Stromal cell of bone marrow (primary cell): ENCODE measurements around the gene RACK1.
"Not testable (repeated sequence)": the region's sequence is repeated elsewhere in the genome, so short reads cannot be mapped to it uniquely, and the experiment has no call there.

Experiments
- DNase-seq: peaks from one replicate; pipeline ENCODE4 v3.0.0-alpha.2; 2012; ENCODE audit warnings: low read depth

RACK1 gene

GRCh38 chr5:181243564-181244343 lies at the start of gene RACK1:
Gene RACK1, minus strand, starts transcription at chr5:181243906. Its CDS starts 106 bp downstream, at chr5:181243800.
- peak; percentile 80 for DNase-seq

- DNase-seq: not testable (repeated sequence)
Observed at GRCh38 chr5:181287331-181287730, 43.6 kb upstream of the RACK1 start.

GRCh38 chr5:181285962-181286705 lies 42.4 kb upstream of the RACK1 start:
- DNase-seq: not testable (repeated sequence)

DNA sequence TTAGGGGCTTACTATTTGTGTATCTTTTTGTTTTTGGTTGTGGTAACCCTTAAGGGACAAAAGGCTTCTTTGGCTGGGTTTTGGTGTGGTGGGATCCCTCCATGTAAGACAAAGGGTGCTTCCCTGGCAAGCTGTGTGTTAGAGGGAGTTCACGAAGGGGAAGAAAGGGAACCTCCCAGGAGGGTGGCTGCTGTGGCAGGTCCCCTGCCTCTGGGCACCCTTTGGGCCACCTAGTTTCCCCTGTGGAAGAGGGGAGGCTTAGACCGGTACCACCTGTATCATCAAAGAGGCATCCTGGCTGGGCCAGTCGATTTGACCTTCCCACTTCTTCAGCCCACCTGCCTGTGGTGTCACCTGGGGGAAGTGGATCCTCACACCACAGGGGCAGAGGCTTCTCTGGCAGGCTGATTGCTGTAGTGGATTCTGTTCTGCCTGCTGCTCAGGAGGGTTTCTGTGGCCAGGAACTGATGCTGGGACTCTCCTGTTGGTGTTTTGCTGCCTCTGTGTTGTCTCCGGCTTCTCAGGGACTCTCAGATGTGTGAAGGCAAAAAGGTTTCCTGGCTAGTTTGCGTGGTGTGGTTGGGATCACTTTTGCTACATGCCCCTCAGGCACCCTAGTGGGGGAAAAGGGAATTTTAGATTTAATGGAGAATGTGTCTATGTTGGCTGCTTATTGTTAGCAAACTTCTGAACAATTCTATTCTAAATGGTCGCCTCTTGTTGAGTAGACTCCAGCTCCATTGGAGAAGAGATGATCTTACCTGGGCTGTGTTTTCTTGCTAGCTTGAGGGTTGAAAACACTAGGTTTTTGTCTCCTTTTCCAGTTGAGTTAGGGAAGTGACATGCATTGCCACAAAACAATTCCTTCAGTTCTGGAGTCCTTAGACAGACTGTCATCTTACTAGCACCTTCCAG lies 40.4 kb upstream of the RACK1 start:
- not testable (repeated sequence) for DNase-seq

GRCh38 chr5:181283347-181283746 lies 39.6 kb upstream of the RACK1 start:
- no peak for DNase-seq

- no peak for DNase-seq
Observed at GRCh38 chr5:181282874-181283273, 39.2 kb upstream of the RACK1 start.

DNA sequence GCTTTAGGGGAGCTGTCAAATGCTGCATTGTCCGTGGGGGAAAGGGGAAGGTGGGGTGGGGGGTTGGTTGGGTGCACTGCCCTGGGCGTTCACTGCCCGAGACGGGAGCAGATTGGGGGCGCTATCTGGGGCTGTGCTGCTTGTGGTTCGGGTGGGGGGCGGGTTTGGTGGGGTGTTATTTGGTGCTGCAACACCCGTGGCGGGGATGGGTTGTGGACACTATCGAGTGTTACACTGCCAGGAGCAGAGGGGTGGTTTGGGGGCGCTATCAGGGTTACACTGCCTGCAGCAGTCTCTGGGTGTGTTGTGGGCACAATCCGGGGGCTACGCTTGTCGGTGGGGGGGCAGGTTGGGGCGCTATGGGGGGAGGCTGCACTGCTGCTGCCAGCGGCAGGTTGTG lies 38.7 kb upstream of the RACK1 start:
- not testable (repeated sequence) for DNase-seq

DNA sequence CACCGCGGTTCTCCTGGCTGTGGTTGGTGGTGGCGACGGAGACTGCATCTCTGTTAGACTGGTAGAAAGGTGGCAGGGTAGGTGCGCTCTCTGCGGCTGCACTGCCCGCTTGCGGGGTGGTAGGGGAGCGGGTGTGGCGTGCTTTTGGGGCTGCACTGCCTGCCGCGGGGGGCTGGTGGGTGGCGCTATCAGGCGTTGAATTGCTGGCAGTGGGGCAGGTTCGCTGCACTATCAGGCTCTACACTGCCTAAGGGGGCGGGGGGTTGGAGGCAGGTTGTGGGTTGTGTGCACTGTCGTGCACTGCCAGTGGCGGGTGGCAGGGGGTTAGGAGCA lies 38.2 kb upstream of the RACK1 start:
- DNase-seq: no peak

DNA sequence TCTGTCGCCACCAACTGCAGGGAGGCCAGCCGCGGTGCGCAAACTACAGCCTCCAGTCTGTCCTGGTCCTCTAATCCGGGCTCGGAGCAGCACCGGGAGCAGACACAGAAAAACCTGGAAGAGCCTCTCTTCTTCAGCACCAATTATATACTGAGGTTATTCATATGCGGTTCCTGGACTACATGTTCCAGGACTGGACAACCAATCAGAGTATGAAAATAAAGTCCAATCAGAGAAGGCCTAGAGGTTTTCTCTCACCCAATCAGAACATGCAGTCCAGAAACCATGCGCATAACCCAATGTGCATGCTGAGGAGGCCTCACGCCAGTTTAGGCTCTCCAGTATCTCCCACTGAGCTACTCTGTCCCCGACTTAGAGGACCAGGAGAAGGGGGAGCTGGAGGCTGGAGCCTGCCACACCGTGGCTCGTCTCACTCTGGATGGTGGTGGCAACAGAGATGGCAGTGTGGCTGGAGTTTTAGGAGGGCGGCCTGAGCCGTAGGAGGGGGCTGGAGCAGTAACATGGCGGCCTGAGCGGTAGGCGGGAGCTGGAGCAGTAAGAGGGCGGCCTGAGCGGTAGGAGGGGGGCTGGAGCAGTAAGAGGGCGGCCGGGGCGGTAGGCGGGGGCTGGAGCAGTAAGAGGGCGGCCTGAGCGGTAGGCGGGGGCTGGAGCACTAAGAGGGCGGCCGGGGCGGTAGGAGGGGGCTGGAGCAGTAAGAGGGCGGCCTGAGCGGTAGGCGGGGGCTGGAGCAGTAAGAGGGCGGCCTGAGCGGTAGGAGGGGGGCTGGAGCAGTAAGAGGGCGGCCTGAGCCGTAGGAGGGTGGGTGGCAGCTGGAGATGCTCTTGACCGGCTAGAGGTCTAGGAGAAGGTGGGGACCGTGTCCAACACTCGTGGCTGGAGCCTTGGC lies 37.6 kb upstream of the RACK1 start:
- no peak for DNase-seq

DNA sequence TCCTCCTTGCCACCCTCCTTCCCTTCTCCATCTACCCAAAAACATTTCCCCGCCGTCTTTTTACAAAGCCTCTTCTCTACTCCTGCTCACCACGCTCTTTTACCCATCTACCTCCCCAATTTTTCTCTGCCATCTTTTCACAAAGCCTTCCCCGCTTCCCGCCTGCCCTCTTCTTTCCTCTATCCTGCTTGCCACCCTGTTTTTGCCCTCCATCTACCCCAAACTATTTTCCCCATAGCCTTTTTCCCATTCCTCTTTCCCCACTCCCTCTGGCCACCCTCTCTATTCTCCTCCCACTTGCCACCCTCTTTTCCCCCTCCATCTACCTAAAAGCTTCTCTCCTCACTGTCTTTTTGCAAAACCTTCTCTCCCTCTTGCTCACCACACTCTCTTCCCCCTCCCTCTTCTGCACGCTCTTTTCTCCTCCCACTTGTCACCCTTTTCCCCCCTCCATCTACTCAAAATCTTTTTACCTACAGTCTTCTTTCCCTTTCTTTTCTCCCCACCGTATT lies 36.6 kb upstream of the RACK1 start:
- no peak for DNase-seq

DNA sequence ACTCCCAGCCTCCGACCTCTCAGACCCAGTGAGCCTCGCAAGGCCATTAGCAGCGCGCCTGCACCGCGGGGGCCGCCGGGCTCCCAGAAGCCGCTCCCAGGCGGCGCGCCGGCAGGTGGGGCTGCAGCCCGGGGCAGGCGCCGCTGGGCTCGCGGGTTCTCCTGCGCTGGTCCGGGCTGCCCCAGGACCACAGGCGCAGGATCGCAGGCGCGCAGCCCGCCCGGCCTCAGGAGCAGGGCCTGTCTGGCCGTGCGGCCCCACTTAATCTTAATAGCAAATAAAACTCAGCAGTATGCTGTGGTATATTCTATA lies 29.7 kb upstream of the RACK1 start:
- not testable (repeated sequence) for DNase-seq

- DNase-seq: no peak
Observed at GRCh38 chr5:181271081-181271480, 27.4 kb upstream of the RACK1 start.

DNA sequence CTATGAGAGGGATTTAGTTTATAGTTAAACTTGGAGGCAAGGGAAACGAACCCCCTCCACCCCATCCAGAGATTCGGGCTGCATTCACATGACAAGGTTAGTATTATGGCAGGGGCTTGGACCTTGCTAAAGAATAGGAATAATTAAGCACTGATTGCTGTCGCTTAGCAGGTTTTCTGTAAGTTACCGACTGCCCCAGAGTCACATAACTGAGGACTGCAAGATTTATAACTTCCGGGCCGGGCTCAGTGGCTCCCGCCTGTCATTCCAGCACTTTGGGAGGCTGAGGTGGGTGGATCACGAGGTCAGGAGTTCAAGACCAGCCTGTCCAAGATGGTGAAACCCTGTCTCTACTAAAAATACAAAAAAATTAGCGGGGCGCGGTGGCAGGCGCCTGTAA lies 24.2 kb upstream of the RACK1 start:
- DNase-seq: not testable (repeated sequence)

DNA sequence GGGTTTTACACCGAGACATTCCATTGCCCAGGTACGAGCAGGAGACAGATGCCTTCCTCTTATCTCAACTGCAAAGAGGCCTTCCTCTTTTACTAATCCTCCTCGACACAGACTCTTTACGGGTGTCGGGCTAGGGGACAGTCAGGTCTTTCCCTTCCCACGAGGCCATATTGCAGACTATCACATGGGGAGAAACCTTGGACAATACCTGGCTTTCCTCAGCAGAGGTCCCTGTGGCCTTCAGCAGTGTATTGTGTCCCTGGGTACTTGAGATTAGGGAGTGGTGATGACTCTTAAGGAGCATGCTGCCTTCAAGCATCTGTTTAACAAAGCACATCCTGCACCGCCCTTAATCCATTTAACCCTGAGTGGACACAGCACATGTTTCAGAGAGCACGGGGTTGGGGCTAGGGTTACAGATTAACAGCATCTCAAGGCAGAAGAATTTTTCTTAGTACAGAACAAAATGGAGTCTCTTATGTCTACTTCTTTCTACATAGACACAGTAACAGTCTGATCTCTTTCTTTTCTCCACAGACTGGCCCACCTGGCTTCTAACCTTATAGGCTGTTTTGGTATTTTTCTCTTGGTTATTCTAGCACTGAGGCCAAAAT lies 23.7 kb upstream of the RACK1 start:
- DNase-seq: not testable (repeated sequence)

- no peak for DNase-seq
Observed at GRCh38 chr5:181265092-181265671, 21.5 kb upstream of the RACK1 start.

GRCh38 chr5:181263633-181264032 lies 19.9 kb upstream of the RACK1 start:
- no peak for DNase-seq

- DNase-seq: no peak
Observed at GRCh38 chr5:181261320-181262049, 17.8 kb upstream of the RACK1 start.

DNA sequence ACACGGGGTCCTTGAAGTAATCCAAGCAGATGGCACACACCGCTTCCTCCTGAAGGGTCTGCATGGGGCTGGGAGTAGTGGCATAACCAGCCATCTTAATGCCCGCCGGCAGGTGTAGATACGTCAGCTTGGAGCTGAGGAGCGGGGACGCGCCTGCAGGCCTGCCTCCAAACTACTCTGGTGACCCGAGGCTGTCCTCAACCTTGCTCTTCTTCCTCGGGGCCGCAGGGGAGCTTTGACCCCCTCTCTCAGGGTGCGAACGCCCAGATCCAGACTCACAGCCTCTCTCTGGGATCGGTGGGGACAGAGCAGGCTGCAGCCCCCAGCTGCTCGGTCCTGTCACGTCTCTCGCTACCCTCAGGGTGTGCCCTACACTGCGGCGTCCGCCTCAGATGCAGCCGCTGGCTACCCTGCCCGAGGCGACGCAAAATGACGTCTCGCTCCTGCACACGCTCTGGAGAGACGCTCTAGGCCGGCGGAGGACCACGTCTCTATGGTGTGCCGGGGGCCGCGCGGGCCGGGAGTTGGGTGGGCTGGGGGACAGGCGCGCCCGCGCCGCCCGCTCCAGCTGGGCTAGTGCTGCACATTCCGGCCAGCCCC lies 17.1 kb upstream of the RACK1 start, which contains the start of gene TRIM52:
TSS of gene TRIM52 (minus strand) at position 424 of the 600 bp plus-strand sequence. CDS start at position 94, 330 bp downstream.
- DNase-seq: peak; percentile 83
